Measurements from ENCODE around the gene MRPL34.

Gene MRPL34

DNA sequence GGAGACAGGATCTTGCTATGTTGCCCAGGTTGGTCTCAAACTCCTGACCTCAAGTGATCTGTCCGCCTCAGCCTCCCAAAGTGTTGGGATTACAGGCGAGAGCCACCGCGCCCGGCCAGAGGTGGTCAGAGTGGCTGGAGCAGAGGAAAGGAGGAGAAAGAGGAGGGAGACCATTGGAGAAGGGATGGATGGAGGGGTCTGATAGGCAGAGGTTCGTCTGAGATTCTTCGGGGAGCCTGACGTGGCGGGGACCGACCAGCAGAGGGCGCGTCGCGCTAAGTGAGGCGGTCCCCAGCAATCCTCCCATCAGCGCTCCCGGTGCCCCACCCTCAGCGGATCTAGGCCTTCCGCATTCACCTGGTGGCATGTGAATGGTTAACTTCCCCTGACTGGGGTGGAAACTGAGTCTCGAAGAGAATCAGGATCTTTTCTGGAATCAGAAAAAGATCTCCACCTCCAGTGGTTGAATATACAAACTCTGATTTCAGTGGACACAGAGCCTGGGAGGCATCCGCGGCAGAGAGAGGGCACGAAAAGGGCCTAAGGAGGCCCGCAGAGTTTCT is 40.5 kb downstream of the MRPL34 start:
- H3K27ac ChIP-seq (ENCODE audit: low read depth, low read length, poor library complexity, severe bottlenecking): no peak overlapping the region
- peaks cover 24% of the 10 kb centered on the region for H3K36me3 ChIP-seq (ENCODE audit: insufficient read depth, low read length)
- peak overlapping the region; percentile 54; the same call in 1 of the 2 replicates for H2AFZ ChIP-seq (ENCODE audit: low read length)
- H3K9me3 ChIP-seq (ENCODE audit: low read length): no peaks in the 10 kb centered on the region
- peak overlapping the region; percentile 14; the same call in 1 of the 2 replicates for H3K4me2 ChIP-seq (ENCODE audit: low read length)
- H3F3A ChIP-seq (ENCODE audit: insufficient read depth, low read length): no peaks in the 10 kb centered on the region; the same call in 1 of the 2 replicates
- H3K27me3 ChIP-seq (ENCODE audit: insufficient read depth, low read length): no peaks in the 10 kb centered on the region
- peaks cover 4% of the 10 kb centered on the region for H3K4me1 ChIP-seq (ENCODE audit: insufficient read depth, low read length, severe bottlenecking)
- TF ChIP-seq, protein P1, sequence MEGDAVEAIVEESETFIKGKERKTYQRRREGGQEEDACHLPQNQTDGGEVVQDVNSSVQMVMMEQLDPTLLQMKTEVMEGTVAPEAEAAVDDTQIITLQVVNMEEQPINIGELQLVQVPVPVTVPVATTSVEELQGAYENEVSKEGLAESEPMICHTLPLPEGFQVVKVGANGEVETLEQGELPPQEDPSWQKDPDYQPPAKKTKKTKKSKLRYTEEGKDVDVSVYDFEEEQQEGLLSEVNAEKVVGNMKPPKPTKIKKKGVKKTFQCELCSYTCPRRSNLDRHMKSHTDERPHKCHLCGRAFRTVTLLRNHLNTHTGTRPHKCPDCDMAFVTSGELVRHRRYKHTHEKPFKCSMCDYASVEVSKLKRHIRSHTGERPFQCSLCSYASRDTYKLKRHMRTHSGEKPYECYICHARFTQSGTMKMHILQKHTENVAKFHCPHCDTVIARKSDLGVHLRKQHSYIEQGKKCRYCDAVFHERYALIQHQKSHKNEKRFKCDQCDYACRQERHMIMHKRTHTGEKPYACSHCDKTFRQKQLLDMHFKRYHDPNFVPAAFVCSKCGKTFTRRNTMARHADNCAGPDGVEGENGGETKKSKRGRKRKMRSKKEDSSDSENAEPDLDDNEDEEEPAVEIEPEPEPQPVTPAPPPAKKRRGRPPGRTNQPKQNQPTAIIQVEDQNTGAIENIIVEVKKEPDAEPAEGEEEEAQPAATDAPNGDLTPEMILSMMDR (IDR thresholded peaks at IDR 0.05; ENCODE audit: low read length): peak; percentile 92
- no peak for TF ChIP-seq EZH2 (IDR thresholded peaks at IDR 0.05; ENCODE audit: borderline replicate concordance, low read length)
- no peaks in the 10 kb centered on the region for H3K9me2 ChIP-seq (ENCODE audit: low read depth, low read length)
- H3K9ac ChIP-seq (ENCODE audit: low read length): no peak overlapping the region
- no peaks in the 10 kb centered on the region for H3K79me2 ChIP-seq (ENCODE audit: insufficient read depth, low read length)
- no peaks in the 10 kb centered on the region for H4K20me1 ChIP-seq (ENCODE audit: insufficient read depth, low read length)
- H3K4me3 ChIP-seq (ENCODE audit: low read depth, low read length, poor library complexity, severe bottlenecking): no peak overlapping the region

DNA sequence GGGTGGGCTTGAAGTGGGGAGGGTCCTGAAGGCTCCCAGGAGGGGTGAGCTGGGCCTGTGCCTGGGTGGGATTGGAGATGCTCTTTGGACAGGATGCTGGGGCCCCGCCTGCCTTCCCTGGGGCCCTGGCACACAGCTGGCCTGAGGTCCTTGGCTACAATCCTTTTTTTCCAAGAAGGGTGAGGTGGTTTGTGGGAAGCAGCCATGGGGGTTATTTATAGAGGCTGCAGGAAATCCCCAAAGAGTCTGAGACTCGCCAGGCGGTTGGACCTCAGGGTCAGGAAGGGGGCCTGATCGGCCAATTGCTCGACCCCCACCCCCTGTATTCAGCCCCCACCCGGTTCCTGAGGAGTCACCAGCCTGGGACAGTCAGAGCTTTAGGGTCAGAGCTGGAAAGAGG is 41.7 kb downstream of the MRPL34 start:
- Histone ChIP-seq H3K4me1 (ENCODE audit: insufficient read depth, low read length, severe bottlenecking) (peaks cover 4% of the 10 kb centered on the region), H3K79me2 (ENCODE audit: insufficient read depth, low read length) (no peaks in the 10 kb centered on the region), H3K27ac (ENCODE audit: low read depth, low read length, poor library complexity, severe bottlenecking) (no peak overlapping the region), H3F3A (ENCODE audit: insufficient read depth, low read length) (no peaks in the 10 kb centered on the region; the same call in 1 of the 2 replicates), H3K4me3 (ENCODE audit: low read depth, low read length, poor library complexity, severe bottlenecking) (no peak overlapping the region), H3K9me3 (ENCODE audit: low read length) (no peaks in the 10 kb centered on the region), H4K20me1 (ENCODE audit: insufficient read depth, low read length) (no peaks in the 10 kb centered on the region), H3K4me2 (ENCODE audit: low read length) (no peak overlapping the region), H3K27me3 (ENCODE audit: insufficient read depth, low read length) (peaks cover 7% of the 10 kb centered on the region; the same call in 1 of the 2 replicates), H3K9ac (ENCODE audit: low read length) (no peak overlapping the region), H3K9me2 (ENCODE audit: low read depth, low read length) (no peaks in the 10 kb centered on the region), H3K36me3 (ENCODE audit: insufficient read depth, low read length) (peaks cover 12% of the 10 kb centered on the region), H2AFZ (ENCODE audit: low read length) (no peak overlapping the region)
- TF ChIP-seq, protein P1 (IDR thresholded peaks at IDR 0.05; ENCODE audit: low read length): no peak
- no peak for TF ChIP-seq EZH2 (IDR thresholded peaks at IDR 0.05; ENCODE audit: borderline replicate concordance, low read length)

DNA sequence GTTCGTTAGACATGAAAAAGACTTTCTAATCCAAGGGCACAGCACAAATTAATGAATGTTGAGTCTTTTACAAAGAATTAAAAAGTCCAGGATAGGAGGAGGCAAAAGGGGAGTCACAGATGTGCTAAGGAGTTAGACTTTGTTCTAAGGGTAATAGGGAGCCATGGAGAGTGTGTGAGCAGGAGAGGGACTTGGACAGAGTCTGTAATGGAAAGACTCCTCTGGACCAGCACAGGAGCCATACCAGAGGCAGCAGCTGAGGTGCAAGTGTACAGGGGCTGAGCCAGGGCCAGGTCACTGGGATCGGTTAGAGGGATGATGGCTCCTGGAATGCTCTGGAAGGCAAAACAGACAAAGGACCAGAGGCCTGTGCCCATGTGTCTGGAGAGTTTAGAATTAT is 42.2 kb downstream of the MRPL34 start:
- Histone ChIP-seq H3K9ac (ENCODE audit: low read length) (no peak overlapping the region), H3K79me2 (ENCODE audit: insufficient read depth, low read length) (no peaks in the 10 kb centered on the region), H3F3A (ENCODE audit: insufficient read depth, low read length) (no peaks in the 10 kb centered on the region; the same call in 1 of the 2 replicates), H4K20me1 (ENCODE audit: insufficient read depth, low read length) (no peaks in the 10 kb centered on the region), H3K9me2 (ENCODE audit: low read depth, low read length) (no peaks in the 10 kb centered on the region), H3K27ac (ENCODE audit: low read depth, low read length, poor library complexity, severe bottlenecking) (no peak overlapping the region), H3K4me2 (ENCODE audit: low read length) (no peak overlapping the region), H3K4me1 (ENCODE audit: insufficient read depth, low read length, severe bottlenecking) (peaks cover 4% of the 10 kb centered on the region), H3K27me3 (ENCODE audit: insufficient read depth, low read length) (peaks cover 7% of the 10 kb centered on the region; the same call in 1 of the 2 replicates), H3K36me3 (ENCODE audit: insufficient read depth, low read length) (peaks cover 7% of the 10 kb centered on the region), H2AFZ (ENCODE audit: low read length) (no peak overlapping the region), H3K9me3 (ENCODE audit: low read length) (no peaks in the 10 kb centered on the region), H3K4me3 (ENCODE audit: low read depth, low read length, poor library complexity, severe bottlenecking) (no peak overlapping the region)
- TF ChIP-seq, protein P1 (IDR thresholded peaks at IDR 0.05; ENCODE audit: low read length): no peak
- no peak for TF ChIP-seq EZH2 (IDR thresholded peaks at IDR 0.05; ENCODE audit: borderline replicate concordance, low read length)

All from OCI-LY1 (cell line).